Erythroblast (primary cell): ENCODE measurements around the gene CADM4.
A peak's percentile ranks its signal among the peaks of the same experiment; 100 is the strongest.
"Not testable (repeated sequence)": the region's sequence is repeated elsewhere in the genome, so short reads cannot be mapped to it uniquely, and the experiment has no call there.

Experiments
- DNase-seq, 2 experiments: peaks; one replicate each; lab custom pipeline; 2025; lab: John Stamatoyannopoulos, UW
- GATA1 ChIP-seq: IDR thresholded peaks from 2 replicates; pipeline ENCODE4 v1.6.1; 2011; ENCODE audit warnings: low read depth, mild to moderate bottlenecking, control low read depth, low read length, moderate library complexity
- POLR2A ChIP-seq: IDR thresholded peaks from 2 replicates; pipeline ENCODE4 v1.6.1; 2011; ENCODE audit warnings: mild to moderate bottlenecking, low read length

Gene CADM4

GRCh38 chr19:43639519-43640423 lies at the start of gene CADM4:
Gene CADM4 (minus strand): TSS chr19:43639850. CDS start chr19:43639790, 60 bp downstream.
- TF ChIP-seq GATA1 (no peak), POLR2A (no peak)
- peak; percentile 50 to 52 for DNase-seq

GRCh38 chr19:43688059-43688701 lies 48.5 kb upstream of the CADM4 start:
- no peak for TF ChIP-seq POLR2A
- no peak for TF ChIP-seq GATA1
- no peak for DNase-seq

- TF ChIP-seq GATA1, result no peak
- TF ChIP-seq POLR2A, result no peak
- no peak for DNase-seq
Observed at GRCh38 chr19:43687660-43687997, 48.0 kb upstream of the CADM4 start.

GRCh38 chr19:43684326-43684725 lies 44.7 kb upstream of the CADM4 start:
- DNase-seq, result no peak
- TF ChIP-seq GATA1 (no peak), POLR2A (no peak)

GRCh38 chr19:43683905-43684304 lies 44.3 kb upstream of the CADM4 start:
- no peak for DNase-seq
- TF ChIP-seq POLR2A, result no peak
- no peak for TF ChIP-seq GATA1

- peak; percentile 19 to 24 for DNase-seq
- TF ChIP-seq GATA1 (no peak), POLR2A (no peak)
Observed at GRCh38 chr19:43682824-43683661, 43.4 kb upstream of the CADM4 start.

GRCh38 chr19:43682269-43682668 lies 42.6 kb upstream of the CADM4 start:
- DNase-seq, result not testable (repeated sequence)

GRCh38 chr19:43681821-43682220 lies 42.2 kb upstream of the CADM4 start:
- no peak for DNase-seq
- no peak for TF ChIP-seq POLR2A
- no peak for TF ChIP-seq GATA1

- no peak for TF ChIP-seq POLR2A
- no peak for TF ChIP-seq GATA1
- no peak for DNase-seq
Observed at GRCh38 chr19:43678512-43679261, 39.0 kb upstream of the CADM4 start.

- DNase-seq, result no peak
- TF ChIP-seq POLR2A (no peak), GATA1 (no peak)
Observed at GRCh38 chr19:43675906-43676305, 36.3 kb upstream of the CADM4 start.

GRCh38 chr19:43675269-43675879 lies 35.7 kb upstream of the CADM4 start:
- TF ChIP-seq GATA1 (no peak), POLR2A (no peak)
- no peak for DNase-seq

GRCh38 chr19:43674596-43674995 lies 34.9 kb upstream of the CADM4 start:
- no peak for DNase-seq
- TF ChIP-seq POLR2A, result no peak
- TF ChIP-seq GATA1, result no peak

GRCh38 chr19:43674183-43674582 lies 34.5 kb upstream of the CADM4 start:
- DNase-seq, result no peak

More at GRCh38 chr19:43674183-43674582, 34.5 kb upstream of the CADM4 start:
- no peak for TF ChIP-seq POLR2A
- no peak for TF ChIP-seq GATA1
